HCT116 (cell line): ENCODE data around the gene CDC42BPA. TPM values are rescaled to one million over a fixed set of nuclear protein-coding genes. Genes with fewer than 3 reads are reported as not detected.

Experiments
- ATAC-seq: fragments of 200-7000 bp; cut with Tn5 transposase; 2 replicates; pipeline ENCODE4 v1.9.1; 2020; ENCODE audit warnings: mild to moderate bottlenecking, moderate library complexity
- BruUV-seq: library from RNA; stranded (reverse); fragments of 400-500 nt; replicated peaks from 2 replicates; lab custom pipeline; 2021; lab: Mats Ljungman, UMichigan
- CTCF ChIA-PET: fragments of 300-600 bp; sonication (Branson Sonifier 250); formaldehyde crosslinking; loops from one replicate; lab custom pipeline; 2021; ENCODE audit warnings: antibody characterized with exemption; lab: Charles Lee
- POLR2A ChIA-PET: fragments of 300-600, 350-600 bp; sonication (Branson Sonifier 250); formaldehyde crosslinking; loops from one replicate; lab custom pipeline; 2021; ENCODE audit warnings: antibody characterized with exemption; lab: Charles Lee
- RAD21 ChIA-PET, 2 experiments: fragments of 300-600 bp; sonication (Branson Sonifier 250); formaldehyde crosslinking; loops; one replicate each; lab custom pipeline; 2023; ENCODE audit warnings: low total read pairs in 2 of 2; ENCODE audit not compliant: uncharacterized antibody in 2 of 2, unreplicated experiment in 2 of 2, low non-redundant PET in 1 of 2; lab: Charles Lee
- DNase-seq: peaks from one replicate; pipeline ENCODE4 v3.0.0-alpha.2; 2010; ENCODE audit warnings: low read depth, low spot score
- H2AFZ ChIP-seq: fragments of 200-600 bp; shearing (Covaris generic), sonication (generic); 2 replicates; pipeline ENCODE4 v1.6.1; 2017; ENCODE audit warnings: low read depth, mixed run types, mixed read lengths, antibody characterized with exemption, low read length; ENCODE audit not compliant: poor library complexity, severe bottlenecking
- H3K27ac ChIP-seq: 2 replicates; pipeline ENCODE4 v1.5.1; 2012; ENCODE audit warnings: low read depth, low read length
- H3K27me3 ChIP-seq: fragments of 200-600 bp; sonication (generic); 2 replicates; pipeline ENCODE4 v1.6.1; 2016; ENCODE audit warnings: mixed run types, low read length, mixed read lengths; ENCODE audit not compliant: insufficient read depth
- H3K36me3 ChIP-seq, 2 experiments: fragments of 200-500 bp in 1 of 2; fragments of 200-600 bp in 1 of 2; sonication (Bioruptor generic) in 1 of 2; sonication (generic) in 1 of 2; 2 replicates each; pipeline versions ENCODE4 v1.5.1 to v1.6.1; 2014 to 2016; ENCODE audit warnings: low read length in 2 of 2, inconsistent platforms in 1 of 2, mixed read lengths in 1 of 2, mixed run types in 1 of 2; ENCODE audit not compliant: insufficient read depth in 2 of 2, control insufficient read depth in 1 of 2
- H3K4me1 ChIP-seq, 2 experiments: fragments of 200-600 bp in 1 of 2; sonication (generic) in 1 of 2; 2 replicates each; pipeline versions ENCODE4 v1.5.1 to v1.6.1; 2012 to 2017; ENCODE audit warnings: low read length in 2 of 2, inconsistent platforms in 1 of 2, mild to moderate bottlenecking in 1 of 2, mixed read lengths in 1 of 2, mixed run types in 1 of 2, moderate library complexity in 1 of 2; ENCODE audit not compliant: insufficient read depth in 2 of 2, control insufficient read depth in 1 of 2
- H3K4me2 ChIP-seq: fragments of 200-600 bp; sonication (generic); 2 replicates; pipeline ENCODE4 v1.6.1; 2017; ENCODE audit warnings: mixed run types, low read length, mixed read lengths
- H3K4me3 ChIP-seq, 2 experiments: fragments of 200-600 bp in 1 of 2; sonication (generic) in 1 of 2; replicated peaks in 1 of 2; 2 replicates each; pipeline ENCODE4 v1.5.1; 2011 to 2016; ENCODE audit warnings: low read length in 2 of 2, control low read depth in 1 of 2, low read depth in 1 of 2, mild to moderate bottlenecking in 1 of 2, mixed read lengths in 1 of 2, mixed run types in 1 of 2
- H3K79me2 ChIP-seq: fragments of 200-600 bp; sonication (generic); 2 replicates; pipeline ENCODE4 v1.6.1; 2017; ENCODE audit warnings: mild to moderate bottlenecking, mixed run types, low read length, moderate library complexity, mixed read lengths; ENCODE audit not compliant: insufficient read depth
- H3K9ac ChIP-seq: fragments of 200-600 bp; sonication (generic); 2 replicates; pipeline ENCODE4 v1.6.1; 2016; ENCODE audit warnings: low read length, mixed read lengths
- H3K9me2 ChIP-seq: fragments of 200-600 bp; sonication (generic), shearing (Covaris generic); 2 replicates; pipeline ENCODE4 v1.6.1; 2017; ENCODE audit warnings: mixed run types, mild to moderate bottlenecking, moderate library complexity; ENCODE audit not compliant: insufficient read depth
- H3K9me3 ChIP-seq, 2 experiments: fragments of 200-500 bp in 1 of 2; fragments of 200-600 bp in 1 of 2; sonication (Bioruptor generic) in 1 of 2; sonication (generic) in 1 of 2; 2 replicates each; pipeline ENCODE4 v1.6.1; 2014 to 2017; ENCODE audit warnings: low read length in 2 of 2, mixed read lengths in 2 of 2, inconsistent platforms in 1 of 2, low read depth in 1 of 2, mild to moderate bottlenecking in 1 of 2, mixed run types in 1 of 2, moderate library complexity in 1 of 2; ENCODE audit not compliant: control insufficient read depth in 1 of 2, insufficient read depth in 1 of 2
- H4K20me1 ChIP-seq: fragments of 200-600 bp; sonication (generic), shearing (Covaris generic); 2 replicates; pipeline ENCODE4 v1.6.1; 2017; ENCODE audit warnings: mixed run types, mild to moderate bottlenecking, moderate library complexity; ENCODE audit not compliant: insufficient read depth
- CBX3 ChIP-seq: IDR thresholded peaks from 2 replicates; pipeline ENCODE4 v1.6.1; 2012; ENCODE audit warnings: low read depth
- EGR1 ChIP-seq: IDR thresholded peaks from 2 replicates; pipeline ENCODE4 v1.6.1; 2012; ENCODE audit warnings: low read depth
- RAD21 ChIP-seq: IDR thresholded peaks from 2 replicates; pipeline ENCODE4 v1.6.1; 2012; ENCODE audit warnings: low read depth, mild to moderate bottlenecking
- SIN3A ChIP-seq: IDR thresholded peaks from 2 replicates; pipeline ENCODE4 v1.6.1; 2012; ENCODE audit warnings: low read depth
- SP1 ChIP-seq: IDR thresholded peaks from 2 replicates; pipeline ENCODE4 v1.6.1; 2012; ENCODE audit warnings: low read depth
- SRF ChIP-seq: IDR thresholded peaks from 2 replicates; pipeline ENCODE4 v1.6.1; 2012; ENCODE audit warnings: low read depth
- ZFX ChIP-seq: fragments of 450-650 bp; IDR thresholded peaks from 2 replicates; pipeline ENCODE4 v1.6.1; 2017
- ZNF274 ChIP-seq: fragments of 200-500 bp; sonication (Bioruptor generic); IDR thresholded peaks from 2 replicates; pipeline ENCODE4 v1.6.1; 2014; ENCODE audit warnings: mild to moderate bottlenecking, low read depth, low read length, inconsistent platforms
- intact Hi-C: fragments of 100-400 bp; cut with micrococcal nuclease; formaldehyde crosslinking; loops from 2 replicates; pipeline ENCODE4 v1.10.0; 2022
- total RNA-seq: library from RNA; stranded (reverse); gene quantifications from one replicate; pipeline ENCODE4 v1.2.1, GENCODE V29; 2021; ENCODE audit not compliant: unreplicated experiment
- TF ChIP-seq, protein P1 (sequence below): IDR thresholded peaks from 2 replicates; pipeline ENCODE4 v1.6.1; 2012; ENCODE audit warnings: low read depth
- TF ChIP-seq, protein P2 (sequence below), 3 experiments: fragments of 200-600 bp in 1 of 3; sonication (generic) in 1 of 3; IDR thresholded peaks in 2 of 3; conservative IDR thresholded peaks in 1 of 3; 2 replicates each; pipeline ENCODE4 v1.5.1; 2012 to 2017; ENCODE audit warnings: low read depth in 2 of 3, low read length in 2 of 3, antibody characterized with exemption in 1 of 3, borderline replicate concordance in 1 of 3, control low read depth in 1 of 3, mild to moderate bottlenecking in 1 of 3, mixed read lengths in 1 of 3, mixed run types in 1 of 3, moderate library complexity in 1 of 3; ENCODE audit not compliant: insufficient read depth in 1 of 3
- TF ChIP-seq, protein P3 (sequence below): IDR thresholded peaks from 2 replicates; pipeline ENCODE4 v1.6.1; 2012

The CDC42BPA gene
- total RNA-seq, 1 experiment from 2014 or later: 44.0 TPM

DNA sequence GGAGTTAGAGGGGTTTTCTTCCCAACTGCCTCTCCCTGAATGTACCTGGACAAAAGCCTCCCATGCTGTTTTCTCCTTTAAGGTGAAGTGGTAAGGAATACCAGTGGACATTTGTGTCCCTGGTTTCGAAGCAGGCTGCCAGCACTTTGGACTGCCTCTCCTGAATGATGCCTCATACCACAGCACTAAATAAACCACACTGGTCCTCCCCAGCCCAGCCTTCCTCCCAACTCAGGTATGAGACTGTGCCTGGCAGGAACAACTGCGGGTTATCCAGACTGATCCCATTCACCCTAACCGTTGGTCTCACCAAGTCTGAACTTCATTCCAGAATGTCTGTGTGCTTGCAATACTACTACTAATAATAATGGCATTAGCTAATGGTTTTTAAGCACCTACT, 368.9 kb downstream of the CDC42BPA start:
- no peak for ATAC-seq
- POLR2A ChIA-PET: no interaction called here

More for the DNA sequence above, 368.9 kb downstream of the CDC42BPA start:
- TF ChIP-seq, protein P1, sequence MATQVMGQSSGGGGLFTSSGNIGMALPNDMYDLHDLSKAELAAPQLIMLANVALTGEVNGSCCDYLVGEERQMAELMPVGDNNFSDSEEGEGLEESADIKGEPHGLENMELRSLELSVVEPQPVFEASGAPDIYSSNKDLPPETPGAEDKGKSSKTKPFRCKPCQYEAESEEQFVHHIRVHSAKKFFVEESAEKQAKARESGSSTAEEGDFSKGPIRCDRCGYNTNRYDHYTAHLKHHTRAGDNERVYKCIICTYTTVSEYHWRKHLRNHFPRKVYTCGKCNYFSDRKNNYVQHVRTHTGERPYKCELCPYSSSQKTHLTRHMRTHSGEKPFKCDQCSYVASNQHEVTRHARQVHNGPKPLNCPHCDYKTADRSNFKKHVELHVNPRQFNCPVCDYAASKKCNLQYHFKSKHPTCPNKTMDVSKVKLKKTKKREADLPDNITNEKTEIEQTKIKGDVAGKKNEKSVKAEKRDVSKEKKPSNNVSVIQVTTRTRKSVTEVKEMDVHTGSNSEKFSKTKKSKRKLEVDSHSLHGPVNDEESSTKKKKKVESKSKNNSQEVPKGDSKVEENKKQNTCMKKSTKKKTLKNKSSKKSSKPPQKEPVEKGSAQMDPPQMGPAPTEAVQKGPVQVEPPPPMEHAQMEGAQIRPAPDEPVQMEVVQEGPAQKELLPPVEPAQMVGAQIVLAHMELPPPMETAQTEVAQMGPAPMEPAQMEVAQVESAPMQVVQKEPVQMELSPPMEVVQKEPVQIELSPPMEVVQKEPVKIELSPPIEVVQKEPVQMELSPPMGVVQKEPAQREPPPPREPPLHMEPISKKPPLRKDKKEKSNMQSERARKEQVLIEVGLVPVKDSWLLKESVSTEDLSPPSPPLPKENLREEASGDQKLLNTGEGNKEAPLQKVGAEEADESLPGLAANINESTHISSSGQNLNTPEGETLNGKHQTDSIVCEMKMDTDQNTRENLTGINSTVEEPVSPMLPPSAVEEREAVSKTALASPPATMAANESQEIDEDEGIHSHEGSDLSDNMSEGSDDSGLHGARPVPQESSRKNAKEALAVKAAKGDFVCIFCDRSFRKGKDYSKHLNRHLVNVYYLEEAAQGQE: no peak
- TF ChIP-seq RAD21 (no peak), EGR1 (no peak), ZNF274 (no peak), ZFX (no peak), SRF (no peak), CBX3 (no peak), SIN3A (no peak), SP1 (no peak)
- TF ChIP-seq, protein P2, sequence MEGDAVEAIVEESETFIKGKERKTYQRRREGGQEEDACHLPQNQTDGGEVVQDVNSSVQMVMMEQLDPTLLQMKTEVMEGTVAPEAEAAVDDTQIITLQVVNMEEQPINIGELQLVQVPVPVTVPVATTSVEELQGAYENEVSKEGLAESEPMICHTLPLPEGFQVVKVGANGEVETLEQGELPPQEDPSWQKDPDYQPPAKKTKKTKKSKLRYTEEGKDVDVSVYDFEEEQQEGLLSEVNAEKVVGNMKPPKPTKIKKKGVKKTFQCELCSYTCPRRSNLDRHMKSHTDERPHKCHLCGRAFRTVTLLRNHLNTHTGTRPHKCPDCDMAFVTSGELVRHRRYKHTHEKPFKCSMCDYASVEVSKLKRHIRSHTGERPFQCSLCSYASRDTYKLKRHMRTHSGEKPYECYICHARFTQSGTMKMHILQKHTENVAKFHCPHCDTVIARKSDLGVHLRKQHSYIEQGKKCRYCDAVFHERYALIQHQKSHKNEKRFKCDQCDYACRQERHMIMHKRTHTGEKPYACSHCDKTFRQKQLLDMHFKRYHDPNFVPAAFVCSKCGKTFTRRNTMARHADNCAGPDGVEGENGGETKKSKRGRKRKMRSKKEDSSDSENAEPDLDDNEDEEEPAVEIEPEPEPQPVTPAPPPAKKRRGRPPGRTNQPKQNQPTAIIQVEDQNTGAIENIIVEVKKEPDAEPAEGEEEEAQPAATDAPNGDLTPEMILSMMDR (IDR thresholded peaks at IDR 0.05 in 2 of 3, conservative IDR thresholded peaks at IDR 0.05 in 1 of 3; ENCODE audit: borderline replicate concordance in 1 of 3, insufficient read depth in 1 of 3, low read depth in 2 of 3, low read length in 2 of 3): no peak
- TF ChIP-seq, protein P3, sequence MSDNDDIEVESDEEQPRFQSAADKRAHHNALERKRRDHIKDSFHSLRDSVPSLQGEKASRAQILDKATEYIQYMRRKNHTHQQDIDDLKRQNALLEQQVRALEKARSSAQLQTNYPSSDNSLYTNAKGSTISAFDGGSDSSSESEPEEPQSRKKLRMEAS: no peak
- Histone ChIP-seq H3K4me3 (no peak overlapping the region), H3K9me2 (no peaks in the 10 kb centered on the region), H3K4me2 (no peak overlapping the region), H4K20me1 (no peaks in the 10 kb centered on the region), H2AFZ (no peak overlapping the region), H3K36me3 (no peaks in the 10 kb centered on the region), H3K27me3 (no peaks in the 10 kb centered on the region), H3K79me2 (0 out of 2 replicates have a peak, but pooled peaks cover 8% of the 10 kb centered on the region), H3K4me1 (peaks cover 0 to 6% of the 10 kb centered on the region in 2 experiments; a peak in 2 of 4 replicates), H3K9me3 (no peaks in the 10 kb centered on the region), H3K27ac (no peak overlapping the region), H3K9ac (no peak overlapping the region)
- DNase-seq: no peak
- ChIA-PET CTCF (no interaction called here), RAD21 (no interaction called here)
- intact Hi-C loops: no loop called here
- BruUV-seq: no TSS peak
